Trophoblast cell (in vitro differentiated cells and primary cell): ENCODE measurements around the gene SMG6.

Experiments used
- DNase-seq, 2 donors: peaks; one replicate each; pipeline ENCODE4 v3.0.0-alpha.2; 2016
- H2AFZ ChIP-seq: 2 replicates; pipeline ENCODE4 v1.6.1; 2013; ENCODE audit warnings: low read length, moderate library complexity, mild to moderate bottlenecking; ENCODE audit not compliant: insufficient read depth, poor library complexity
- H2AK5ac ChIP-seq: 2 replicates; pipeline ENCODE4 v1.6.1; 2013; ENCODE audit warnings: mild to moderate bottlenecking, low read length
- H2BK120ac ChIP-seq: 2 replicates; pipeline ENCODE4 v1.6.1; 2013; ENCODE audit warnings: low read length, mild to moderate bottlenecking, moderate library complexity; ENCODE audit not compliant: insufficient read depth, poor library complexity
- H2BK12ac ChIP-seq: 2 replicates; pipeline ENCODE4 v1.6.1; 2013; ENCODE audit warnings: mild to moderate bottlenecking, low read length, moderate library complexity
- H2BK5ac ChIP-seq: 2 replicates; pipeline ENCODE4 v1.6.1; 2013; ENCODE audit warnings: low read length, low read depth, moderate library complexity, mild to moderate bottlenecking; ENCODE audit not compliant: poor library complexity
- H3K14ac ChIP-seq: 2 replicates; pipeline ENCODE4 v1.6.1; 2013; ENCODE audit warnings: mild to moderate bottlenecking, low read length
- H3K18ac ChIP-seq: 2 replicates; pipeline ENCODE4 v1.6.1; 2013; ENCODE audit warnings: mild to moderate bottlenecking, low read length
- H3K23ac ChIP-seq: 2 replicates; pipeline ENCODE4 v1.6.1; 2013; ENCODE audit warnings: low read length
- H3K27ac ChIP-seq: 2 replicates; pipeline ENCODE4 v1.5.1; 2013; ENCODE audit warnings: low read depth, mild to moderate bottlenecking, inconsistent platforms, low read length, moderate library complexity
- H3K27me3 ChIP-seq: 2 replicates; pipeline ENCODE4 v1.6.1; 2013; ENCODE audit warnings: inconsistent platforms, mild to moderate bottlenecking, low read length, moderate library complexity; ENCODE audit not compliant: insufficient read depth
- H3K36me3 ChIP-seq, 2 experiments: 1 replicate in 1 of 2; 2 replicates in 1 of 2; pipeline ENCODE4 v1.6.1; 2013; ENCODE audit warnings: low read length in 2 of 2, mild to moderate bottlenecking in 2 of 2, moderate library complexity in 1 of 2; ENCODE audit not compliant: insufficient read depth in 2 of 2, control insufficient read depth in 1 of 2
- H3K4ac ChIP-seq: 2 replicates; pipeline ENCODE4 v1.6.1; 2013; ENCODE audit warnings: low read depth, mild to moderate bottlenecking, low read length, moderate library complexity
- H3K4me1 ChIP-seq, 2 experiments: 1 replicate in 1 of 2; 2 replicates in 1 of 2; pipeline ENCODE4 v1.6.1; 2013; ENCODE audit warnings: low read length in 2 of 2, mild to moderate bottlenecking in 2 of 2, moderate library complexity in 1 of 2; ENCODE audit not compliant: insufficient read depth in 2 of 2, control insufficient read depth in 1 of 2
- H3K4me2 ChIP-seq: 2 replicates; pipeline ENCODE4 v1.6.1; 2013; ENCODE audit warnings: inconsistent platforms, mild to moderate bottlenecking, low read length, moderate library complexity
- H3K4me3 ChIP-seq: 2 replicates; pipeline ENCODE4 v1.5.1; 2013; ENCODE audit warnings: mild to moderate bottlenecking, low read depth, low read length, inconsistent platforms
- H3K79me1 ChIP-seq: one replicate; pipeline ENCODE4 v1.6.1; 2013; ENCODE audit warnings: low read length
- H3K79me2 ChIP-seq: 2 replicates; pipeline ENCODE4 v1.6.1; 2013; ENCODE audit warnings: low read length, mild to moderate bottlenecking; ENCODE audit not compliant: control insufficient read depth, insufficient read depth, poor library complexity
- H3K9ac ChIP-seq: 2 replicates; pipeline ENCODE4 v1.6.1; 2013; ENCODE audit warnings: mild to moderate bottlenecking, low read length
- H3K9me3 ChIP-seq: 2 replicates; pipeline ENCODE4 v1.6.1; 2013; ENCODE audit warnings: low read depth, mild to moderate bottlenecking, control low read depth, inconsistent platforms, low read length; ENCODE audit not compliant: insufficient read depth
- H4K12ac ChIP-seq: 2 replicates; pipeline ENCODE4 v1.6.1; 2013; ENCODE audit warnings: low read depth, mild to moderate bottlenecking, low read length, moderate library complexity
- H4K8ac ChIP-seq: 2 replicates; pipeline ENCODE4 v1.6.1; 2013; ENCODE audit warnings: low read depth, mild to moderate bottlenecking, low read length, moderate library complexity
- H4K91ac ChIP-seq: one replicate; pipeline ENCODE4 v1.6.1; 2013; ENCODE audit warnings: low read depth, mild to moderate bottlenecking, low read length, moderate library complexity
- WGBS: extraction: QIAGEN DNeasy Blood & Tissue Kit; methylation state at CpG from one replicate; pipeline ENCODE4 v1.1.7; 2013; ENCODE audit warnings: missing lambda C conversion rate; ENCODE audit not compliant: insufficient read length, insufficient coverage; ENCODE audit errors: extremely low coverage; 5-methylcytosine and 5-hydroxymethylcytosine counted together

Gene SMG6

DNA sequence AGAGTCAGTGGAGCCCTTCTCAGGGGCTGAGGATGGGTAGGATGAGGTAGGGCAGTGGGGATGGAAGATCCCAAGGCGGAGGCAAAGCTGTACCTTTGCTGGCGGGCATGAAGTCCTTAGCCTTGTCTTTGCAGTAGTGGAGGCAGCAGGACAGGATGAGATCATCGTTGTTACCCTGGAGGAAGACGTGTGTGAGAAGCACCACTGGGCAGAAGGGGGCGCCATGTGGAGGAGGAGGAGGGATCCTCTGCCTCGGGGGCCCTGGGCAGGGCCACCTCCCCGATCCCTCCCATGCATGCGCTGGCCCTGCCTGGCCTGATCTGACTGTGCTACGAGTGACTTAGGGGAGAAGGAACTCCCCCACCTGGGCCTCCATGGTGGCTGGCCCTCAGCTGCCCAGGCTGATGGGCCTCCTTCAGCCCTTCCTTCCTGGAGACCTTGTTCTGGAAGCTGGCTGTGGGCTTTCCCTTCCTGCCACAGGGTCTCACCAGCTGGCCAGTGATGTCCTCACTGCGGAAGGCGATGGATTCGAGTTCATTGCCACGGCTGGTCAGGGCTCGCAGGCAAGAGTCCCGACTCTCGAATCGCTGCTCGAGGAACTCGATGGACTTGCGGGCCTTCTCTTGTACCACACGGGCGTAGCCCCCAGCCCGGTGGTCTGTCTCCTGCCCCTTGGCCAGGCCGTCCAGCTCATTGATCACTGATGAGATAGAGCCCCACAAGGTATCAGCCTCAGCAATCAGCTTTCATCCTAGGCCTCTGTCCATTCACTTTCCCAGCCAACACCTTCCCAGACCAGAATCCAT lies 238.4 kb downstream of the SMG6 start:
- peaks cover 22% of the 10 kb centered on the region in 2 experiments for H3K36me3 ChIP-seq
- no peak overlapping the region for H3K4me2 ChIP-seq
- peak overlapping the region; percentile 60 for H4K91ac ChIP-seq
- H2BK12ac ChIP-seq, result peak overlapping the region; percentile 16
- H3K4me3 ChIP-seq, result no peak overlapping the region
- no peak overlapping the region for H4K12ac ChIP-seq
- H2BK5ac ChIP-seq, result no peak overlapping the region
- H3K79me1 ChIP-seq, result peaks cover 30% of the 10 kb centered on the region
- peak overlapping the region; percentile 13 for H3K14ac ChIP-seq
- no peak overlapping the region for H3K18ac ChIP-seq
- H3K9ac ChIP-seq, result no peak overlapping the region
- no peak overlapping the region for H3K23ac ChIP-seq
- no peaks in the 10 kb centered on the region for H3K27me3 ChIP-seq
- H2BK120ac ChIP-seq, result peak overlapping the region; percentile 16
- H3K4me1 ChIP-seq, result peaks cover 54 to 61% of the 10 kb centered on the region in 2 experiments
- no CpG with 5 or more reads among the region's 24 CpGs for WGBS
- H3K79me2 ChIP-seq, result peaks cover 9% of the 10 kb centered on the region
- peak overlapping the region; percentile 16 for H3K27ac ChIP-seq
- H2AK5ac ChIP-seq, result peak overlapping the region; percentile 50
- H4K8ac ChIP-seq, result peak overlapping the region; percentile 14
- H3K9me3 ChIP-seq, result no peaks in the 10 kb centered on the region
- H3K4ac ChIP-seq, result no peak overlapping the region
- H2AFZ ChIP-seq, result no peak overlapping the region
- peak; percentile 32 to 43 for DNase-seq

GRCh38 chr17:2064520-2064971 lies 239.0 kb downstream of the SMG6 start:
- Histone ChIP-seq H2AK5ac (peak overlapping the region; percentile 11), H3K27ac (no peak overlapping the region)

DNA sequence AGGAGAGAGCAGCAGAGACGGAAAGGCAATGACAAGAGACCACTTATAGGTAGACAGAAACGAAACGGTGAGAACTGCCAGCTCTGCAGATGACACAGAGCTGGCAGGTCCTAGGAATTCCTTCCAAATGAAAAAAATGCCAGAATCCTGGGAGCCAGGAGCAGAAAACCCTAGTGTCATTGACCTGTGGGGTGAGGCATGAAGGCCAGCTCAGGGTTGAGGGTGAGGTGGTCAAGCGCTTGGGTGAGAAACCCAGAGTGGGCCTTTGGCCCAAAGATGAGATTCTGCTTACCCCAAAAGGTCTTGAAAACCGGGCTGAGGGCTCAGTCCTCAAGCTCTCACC lies 239.5 kb downstream of the SMG6 start:
- Histone ChIP-seq H3K23ac (no peak overlapping the region), H4K8ac (no peak overlapping the region), H3K27ac (no peak overlapping the region), H3K4me1 (peaks cover 54 to 61% of the 10 kb centered on the region in 2 experiments), H3K36me3 (peaks cover 22 to 23% of the 10 kb centered on the region in 2 experiments), H3K18ac (no peak overlapping the region), H2BK120ac (no peak overlapping the region), H3K14ac (no peak overlapping the region), H3K4me2 (no peak overlapping the region), H2AFZ (no peak overlapping the region), H4K91ac (no peak overlapping the region), H3K4ac (no peak overlapping the region), H3K79me1 (peaks cover 30% of the 10 kb centered on the region), H3K79me2 (peaks cover 9% of the 10 kb centered on the region), H2BK12ac (peak overlapping the region; percentile 12), H2AK5ac (no peak overlapping the region), H3K4me3 (no peak overlapping the region), H4K12ac (no peak overlapping the region), H2BK5ac (no peak overlapping the region), H3K27me3 (peaks cover 8% of the 10 kb centered on the region), H3K9ac (no peak overlapping the region), H3K9me3 (no peaks in the 10 kb centered on the region)
- no CpG with 5 or more reads among the region's 5 CpGs for WGBS
- no peak for DNase-seq

More at GRCh38 chr17:2064520-2064971, 239.0 kb downstream of the SMG6 start:
- Histone ChIP-seq H3K4ac (no peak overlapping the region), H3K79me2 (peaks cover 9% of the 10 kb centered on the region), H3K18ac (no peak overlapping the region), H3K9ac (no peak overlapping the region), H3K79me1 (peaks cover 30% of the 10 kb centered on the region), H3K23ac (no peak overlapping the region), H4K12ac (no peak overlapping the region), H3K14ac (peak overlapping the region; percentile 1), H3K4me1 (peaks cover 54 to 61% of the 10 kb centered on the region in 2 experiments), H2BK5ac (no peak overlapping the region), H3K27me3 (peaks cover 6% of the 10 kb centered on the region), H2BK12ac (peak overlapping the region; percentile 16), H2AFZ (no peak overlapping the region), H3K36me3 (peaks cover 22% of the 10 kb centered on the region in 2 experiments), H3K4me3 (no peak overlapping the region), H2BK120ac (peak overlapping the region; percentile 6), H4K8ac (no peak overlapping the region), H4K91ac (peak overlapping the region; percentile 60), H3K4me2 (no peak overlapping the region), H3K9me3 (no peaks in the 10 kb centered on the region)
- WGBS, result no CpG with 5 or more reads among the region's 6 CpGs
- no peak for DNase-seq

DNA sequence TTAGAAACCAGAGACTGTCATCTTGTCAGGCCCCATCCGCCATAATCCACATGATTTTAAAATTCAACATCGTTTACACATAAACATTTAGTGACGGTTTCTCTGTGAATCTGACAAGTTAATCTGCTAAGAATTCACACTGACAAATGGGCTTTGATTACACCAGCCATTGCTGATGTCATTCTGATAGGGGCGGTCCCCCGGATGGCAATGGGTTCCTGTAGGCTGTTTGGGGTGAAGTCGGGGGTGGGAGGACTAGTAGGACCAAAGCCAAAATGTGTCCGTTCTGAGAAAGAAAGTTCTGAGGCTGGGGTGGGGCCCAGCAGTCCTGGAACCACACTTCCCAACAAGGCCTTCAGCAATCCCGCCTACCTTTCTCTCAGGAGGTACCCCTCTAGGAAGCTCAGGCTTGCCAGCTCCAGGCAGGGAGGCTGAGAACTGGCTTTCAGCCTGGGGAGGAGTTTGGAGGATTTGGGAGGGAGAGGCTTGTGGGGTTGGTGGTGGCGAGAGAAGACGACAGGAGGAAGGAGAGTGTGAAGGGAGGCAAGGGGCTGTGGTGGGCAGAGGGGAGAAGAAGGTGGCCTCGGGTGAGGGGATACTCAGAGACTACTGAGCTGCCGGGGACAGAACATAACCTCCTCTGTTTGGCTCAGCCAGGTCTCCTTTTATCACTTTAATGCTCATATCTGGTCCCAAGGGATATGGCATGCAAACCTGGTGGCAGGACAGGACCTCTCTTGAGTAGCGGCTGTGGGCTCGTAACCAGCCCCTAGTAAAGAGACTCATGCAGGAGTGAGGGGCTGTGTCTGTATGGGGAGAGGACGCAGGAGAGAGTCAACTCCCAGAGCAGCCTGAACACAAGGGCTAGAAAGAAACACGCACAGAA lies 240.1 kb downstream of the SMG6 start:
- H3K4me1 ChIP-seq, result peaks cover 52 to 61% of the 10 kb centered on the region in 2 experiments
- no peak overlapping the region for H2BK120ac ChIP-seq
- H3K4ac ChIP-seq, result no peak overlapping the region
- H3K9me3 ChIP-seq, result peaks cover 3% of the 10 kb centered on the region
- H3K4me2 ChIP-seq, result no peak overlapping the region
- no peak overlapping the region for H3K27ac ChIP-seq
- H3K14ac ChIP-seq, result peak overlapping the region; percentile 26
- no peak overlapping the region for H3K18ac ChIP-seq
- no peak overlapping the region for H3K4me3 ChIP-seq
- H4K8ac ChIP-seq, result no peak overlapping the region
- DNase-seq, result no peak
- no peak overlapping the region for H2AK5ac ChIP-seq
- H2BK12ac ChIP-seq, result peak overlapping the region; percentile 50
- no peak overlapping the region for H3K9ac ChIP-seq
- H4K91ac ChIP-seq, result peak overlapping the region; percentile 45
- peaks cover 9% of the 10 kb centered on the region for H3K79me2 ChIP-seq
- peaks cover 13% of the 10 kb centered on the region for H3K27me3 ChIP-seq
- peak overlapping the region; percentile 14 for H2BK5ac ChIP-seq
- H4K12ac ChIP-seq, result no peak overlapping the region
- peaks cover 30% of the 10 kb centered on the region for H3K79me1 ChIP-seq
- H3K36me3 ChIP-seq, result peaks cover 21 to 23% of the 10 kb centered on the region in 2 experiments
- H3K23ac ChIP-seq, result no peak overlapping the region
- no peak overlapping the region for H2AFZ ChIP-seq
- no CpG with 5 or more reads among the region's 16 CpGs for WGBS
